Vagina (tissue), 2 donors: ENCODE data around the gene ZWINT. TPM values are rescaled to one million over a fixed set of nuclear protein-coding genes. Genes with fewer than 3 reads are reported as not detected.

Experiments used
- DNase-seq, 2 donors: peaks; one replicate each; pipeline ENCODE4 v3.0.0-alpha.2; 2017; ENCODE audit errors: extremely low spot score in 2 of 2
- H3K27ac ChIP-seq: fragments of 200-600 bp; sonication (generic); one replicate; pipeline ENCODE4 v1.5.1; 2019
- H3K27me3 ChIP-seq: fragments of 200-600 bp; sonication (generic); one replicate; pipeline ENCODE4 v1.5.1; 2019
- H3K36me3 ChIP-seq, 2 donors: fragments of 200-600 bp; sonication (generic); one replicate each; pipeline ENCODE4 v1.5.1; 2017 to 2019
- H3K4me1 ChIP-seq: fragments of 200-600 bp; sonication (generic); one replicate; pipeline ENCODE4 v1.5.1; 2019
- H3K4me3 ChIP-seq, 2 donors: fragments of 200-600 bp; sonication (generic); 1 replicate in 1 of 2; 2 replicates in 1 of 2; pipeline ENCODE4 v1.5.1; 2016 to 2019
- H3K9me3 ChIP-seq: fragments of 200-600 bp; sonication (generic); one replicate; pipeline ENCODE4 v1.5.1; 2019
- POLR2A ChIP-seq, 2 donors: fragments of 450-650 bp; IDR thresholded peaks; one replicate each; pipeline ENCODE4 v1.6.1; 2017; ENCODE audit warnings: antibody characterized with exemption in 2 of 2, mild to moderate bottlenecking in 2 of 2, moderate library complexity in 2 of 2
- POLR2AphosphoS5 ChIP-seq, 2 donors: sonication (generic); formaldehyde crosslinking; IDR thresholded peaks; one replicate each; pipeline ENCODE4 v1.9.0; 2017; ENCODE audit warnings: antibody characterized with exemption in 2 of 2, mild to moderate bottlenecking in 2 of 2, low read depth in 1 of 2; ENCODE audit not compliant: insufficient read depth in 1 of 2
- intact Hi-C: fragments of 100-400 bp; cut with DNase I; formaldehyde crosslinking; loops from one replicate; pipeline ENCODE4 v1.15.1; 2023
- total RNA-seq: library from RNA; depleted of rRNA; stranded (reverse); fragments of >200 nt; gene quantifications from one replicate; pipeline ENCODE4 v1.2.3, GENCODE V29; 2016
- TF ChIP-seq, protein P1 (sequence below), 3 experiments: fragments of 450-650 bp in 2 of 3; fragments of 200-600 bp in 1 of 3; sonication (generic) in 1 of 3; IDR thresholded peaks; one replicate each; pipeline ENCODE4 v1.5.1; 2017 to 2019; ENCODE audit warnings: antibody characterized with exemption in 3 of 3, mild to moderate bottlenecking in 2 of 3, moderate library complexity in 2 of 3

The ZWINT gene
- total RNA-seq, 1 donor from 2014 or later: 3.9 TPM

GRCh38 chr10:56357018-56357417, 4.0 kb downstream of the ZWINT start:
- Histone ChIP-seq H3K27me3 (no peaks in the 10 kb centered on the region), H3K36me3 (no peaks in the 10 kb centered on the region), H3K4me1 (peaks cover 10% of the 10 kb centered on the region), H3K27ac (no peak overlapping the region), H3K9me3 (no peaks in the 10 kb centered on the region), H3K4me3 (no peak overlapping the region)
- intact Hi-C loops: no loop called here
- no peak for DNase-seq
- TF ChIP-seq POLR2A (IDR thresholded peaks at IDR 0.05): no peak
- TF ChIP-seq, protein P1, sequence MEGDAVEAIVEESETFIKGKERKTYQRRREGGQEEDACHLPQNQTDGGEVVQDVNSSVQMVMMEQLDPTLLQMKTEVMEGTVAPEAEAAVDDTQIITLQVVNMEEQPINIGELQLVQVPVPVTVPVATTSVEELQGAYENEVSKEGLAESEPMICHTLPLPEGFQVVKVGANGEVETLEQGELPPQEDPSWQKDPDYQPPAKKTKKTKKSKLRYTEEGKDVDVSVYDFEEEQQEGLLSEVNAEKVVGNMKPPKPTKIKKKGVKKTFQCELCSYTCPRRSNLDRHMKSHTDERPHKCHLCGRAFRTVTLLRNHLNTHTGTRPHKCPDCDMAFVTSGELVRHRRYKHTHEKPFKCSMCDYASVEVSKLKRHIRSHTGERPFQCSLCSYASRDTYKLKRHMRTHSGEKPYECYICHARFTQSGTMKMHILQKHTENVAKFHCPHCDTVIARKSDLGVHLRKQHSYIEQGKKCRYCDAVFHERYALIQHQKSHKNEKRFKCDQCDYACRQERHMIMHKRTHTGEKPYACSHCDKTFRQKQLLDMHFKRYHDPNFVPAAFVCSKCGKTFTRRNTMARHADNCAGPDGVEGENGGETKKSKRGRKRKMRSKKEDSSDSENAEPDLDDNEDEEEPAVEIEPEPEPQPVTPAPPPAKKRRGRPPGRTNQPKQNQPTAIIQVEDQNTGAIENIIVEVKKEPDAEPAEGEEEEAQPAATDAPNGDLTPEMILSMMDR (IDR thresholded peaks at IDR 0.05): no peak
- no peak for TF ChIP-seq POLR2AphosphoS5 (IDR thresholded peaks at IDR 0.05; ENCODE audit: insufficient read depth in 1 of 2, low read depth in 1 of 2)

DNA sequence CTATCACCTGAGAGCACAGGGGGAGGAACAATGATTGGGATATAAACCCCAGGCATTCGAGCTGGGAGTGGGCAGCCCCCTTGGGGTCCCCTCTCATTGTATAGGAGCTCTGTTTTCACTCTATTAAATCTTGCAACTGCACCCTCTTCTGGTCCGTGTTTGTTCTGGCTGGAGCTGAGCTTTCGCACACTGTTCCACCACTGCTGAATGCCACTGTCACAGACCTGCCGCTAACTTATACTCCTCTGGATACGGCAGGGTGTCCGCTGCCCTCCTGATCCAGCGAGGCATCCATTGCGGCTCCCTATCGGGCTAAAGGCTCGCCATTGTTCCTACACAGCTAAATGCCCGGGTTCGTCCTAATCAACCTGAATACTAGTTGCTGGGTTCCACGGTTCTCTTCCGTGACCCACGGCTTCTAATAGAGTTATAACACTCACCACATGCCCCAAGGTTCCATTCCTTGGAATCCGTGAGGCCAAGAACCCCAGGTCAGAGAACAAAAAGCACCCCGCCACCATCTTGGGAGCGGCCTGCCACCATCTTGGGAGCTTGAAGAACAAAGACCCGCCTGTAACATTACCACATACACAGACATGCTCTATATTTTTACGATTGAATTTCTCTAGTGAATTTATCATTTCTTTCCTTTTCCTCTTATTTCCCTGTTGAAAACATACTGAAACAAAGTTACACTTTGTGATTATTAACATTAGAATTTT, 9.0 kb downstream of the ZWINT start:
- Histone ChIP-seq H3K4me1 (no peaks in the 10 kb centered on the region), H3K4me3 (no peak overlapping the region), H3K9me3 (no peaks in the 10 kb centered on the region), H3K27me3 (no peaks in the 10 kb centered on the region), H3K36me3 (no peaks in the 10 kb centered on the region), H3K27ac (no peak overlapping the region)
- DNase-seq: no peak
- intact Hi-C loops: no loop called here
- TF ChIP-seq POLR2A (IDR thresholded peaks at IDR 0.05) (no peak), POLR2AphosphoS5 (IDR thresholded peaks at IDR 0.05; ENCODE audit: insufficient read depth in 1 of 2, low read depth in 1 of 2) (no peak)
- TF ChIP-seq, protein P1 (IDR thresholded peaks at IDR 0.05): no peak

DNA sequence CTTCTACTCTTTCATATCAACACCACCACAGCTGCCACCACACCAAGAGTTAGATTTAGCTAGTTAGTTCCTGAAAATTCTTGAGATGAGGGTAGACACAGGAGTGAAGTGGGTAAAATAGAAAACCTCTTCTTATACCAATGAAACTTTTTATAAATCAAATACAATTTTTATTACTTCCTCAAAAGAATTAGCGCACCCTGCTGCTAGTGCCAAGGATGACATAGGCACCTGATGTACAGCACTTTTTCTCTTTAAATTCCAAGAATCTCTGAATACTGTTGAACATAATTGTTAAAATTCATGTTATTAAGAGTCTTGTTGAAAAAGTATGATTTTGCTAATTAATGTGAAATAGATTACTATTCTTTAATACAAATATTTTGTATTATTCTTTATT, 11.4 kb downstream of the ZWINT start:
- Histone ChIP-seq H3K4me3 (no peak overlapping the region), H3K9me3 (no peaks in the 10 kb centered on the region), H3K36me3 (no peaks in the 10 kb centered on the region), H3K27me3 (no peaks in the 10 kb centered on the region), H3K4me1 (no peaks in the 10 kb centered on the region), H3K27ac (no peak overlapping the region)
- no peak for TF ChIP-seq POLR2AphosphoS5 (IDR thresholded peaks at IDR 0.05; ENCODE audit: insufficient read depth in 1 of 2, low read depth in 1 of 2)
- TF ChIP-seq, protein P1 (IDR thresholded peaks at IDR 0.05): no peak
- TF ChIP-seq POLR2A (IDR thresholded peaks at IDR 0.05): no peak
- intact Hi-C loops: no loop called here
- no peak for DNase-seq

GRCh38 chr10:56348101-56348500, 13.0 kb downstream of the ZWINT start:
- no peak for DNase-seq
- Histone ChIP-seq H3K9me3 (no peaks in the 10 kb centered on the region), H3K4me1 (no peaks in the 10 kb centered on the region), H3K27me3 (no peaks in the 10 kb centered on the region), H3K27ac (no peak overlapping the region), H3K36me3 (no peaks in the 10 kb centered on the region), H3K4me3 (no peak overlapping the region)
- TF ChIP-seq POLR2AphosphoS5 (IDR thresholded peaks at IDR 0.05; ENCODE audit: insufficient read depth in 1 of 2, low read depth in 1 of 2) (no peak), POLR2A (IDR thresholded peaks at IDR 0.05) (no peak)
- TF ChIP-seq, protein P1 (IDR thresholded peaks at IDR 0.05): no peak
- intact Hi-C loops: no loop called here

- no peak overlapping the region for H3K4me3 ChIP-seq
- TF ChIP-seq, protein P1 (IDR thresholded peaks at IDR 0.05): no peak
- TF ChIP-seq POLR2AphosphoS5 (IDR thresholded peaks at IDR 0.05; ENCODE audit: insufficient read depth in 1 of 2, low read depth in 1 of 2): no peak
- no peak for TF ChIP-seq POLR2A (IDR thresholded peaks at IDR 0.05)
- H3K36me3 ChIP-seq: no peaks in the 10 kb centered on the region
- no peaks in the 10 kb centered on the region for H3K9me3 ChIP-seq
- intact Hi-C loops: no loop called here
- no peaks in the 10 kb centered on the region for H3K4me1 ChIP-seq
- DNase-seq: no peak
- no peaks in the 10 kb centered on the region for H3K27me3 ChIP-seq
- H3K27ac ChIP-seq: no peak overlapping the region
Observed at GRCh38 chr10:56346845-56347415, 14.1 kb downstream of the ZWINT start.
